Embryonic facial prominence (tissue), 1 donor: ENCODE data around the gene TFPI.
"Not testable (repeated sequence)": the region's sequence is repeated elsewhere in the genome, so short reads cannot be mapped to it uniquely, and the experiment has no call there.

Experiments
- DNase-seq: peaks from one replicate; pipeline ENCODE4 v3.0.0-alpha.2; 2016; ENCODE audit errors: extremely low spot score

The TFPI gene

DNA sequence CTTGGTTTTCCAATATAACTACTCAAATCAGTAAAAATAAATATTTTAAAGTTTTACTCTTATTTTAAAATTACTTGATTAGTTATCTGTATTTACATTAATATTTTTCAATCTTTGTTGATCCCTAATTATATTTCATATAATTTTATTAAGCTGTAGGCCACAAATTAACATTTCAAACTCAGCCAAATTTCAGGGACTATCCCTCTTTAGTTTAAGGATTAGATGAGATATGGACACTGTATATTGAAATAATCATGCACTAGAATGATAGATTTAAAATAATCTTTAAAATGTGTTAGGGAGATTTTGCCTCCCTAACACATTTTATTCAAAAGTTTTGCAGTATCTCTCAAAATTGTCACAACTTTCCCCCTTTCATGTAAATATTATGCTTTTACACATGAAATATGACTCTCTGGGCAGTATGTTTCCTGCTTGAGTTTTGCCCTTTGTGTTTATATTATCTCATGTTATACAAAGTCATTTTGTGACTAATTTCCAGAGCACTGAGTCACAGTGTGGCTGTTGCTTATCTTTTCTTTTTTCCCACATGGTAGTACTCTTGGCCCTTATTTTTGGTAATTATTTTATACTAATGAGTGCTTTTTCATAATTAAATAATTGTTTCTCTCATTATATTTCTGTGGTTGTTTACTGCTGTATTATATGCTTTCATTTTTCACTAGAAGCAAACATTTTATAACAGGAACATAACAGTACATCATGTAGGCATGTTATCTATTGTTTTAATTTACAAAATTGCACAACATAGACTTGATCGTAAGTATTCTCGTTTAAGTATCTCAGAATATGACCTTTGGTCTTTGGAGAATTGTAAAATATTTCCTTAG is 1.2 kb downstream of the TFPI start:
- no peak for DNase-seq

DNA sequence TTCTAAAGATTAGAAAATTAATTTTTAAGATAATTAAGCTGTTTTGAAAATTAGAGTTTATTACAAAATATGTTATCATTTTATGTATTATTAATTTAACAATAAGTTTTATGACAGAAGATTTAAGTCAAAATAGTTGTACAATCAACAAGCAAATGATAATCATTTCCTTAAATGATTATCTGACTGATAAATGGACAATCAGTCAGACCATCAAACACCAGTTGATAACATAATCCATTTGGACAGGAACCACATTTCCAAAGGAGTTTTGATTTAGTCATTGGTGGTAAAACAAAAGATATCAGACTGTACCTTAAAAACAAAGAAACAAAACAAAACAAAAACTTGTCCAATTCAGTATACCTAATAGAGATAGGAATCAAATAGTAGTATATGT is 1.9 kb downstream of the TFPI start:
- no peak for DNase-seq

DNA sequence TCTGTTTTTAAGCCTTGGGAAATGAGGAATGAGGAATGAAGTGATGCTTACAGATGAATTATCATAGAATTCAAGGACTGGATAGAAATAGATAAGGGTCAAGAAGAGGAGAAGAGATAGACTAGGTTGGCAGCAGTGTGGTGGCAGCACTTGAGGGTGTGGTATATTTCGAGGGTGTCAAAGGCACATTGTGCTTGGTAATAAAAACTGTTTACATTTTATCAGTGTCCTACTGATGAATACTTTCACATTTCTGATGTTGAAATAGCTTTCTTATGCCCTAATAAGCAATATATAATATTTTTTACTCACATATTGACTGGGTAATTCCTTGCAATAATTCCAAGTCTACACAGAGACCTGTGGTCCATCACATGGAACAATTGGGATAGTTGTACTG is 3.4 kb downstream of the TFPI start:
- DNase-seq: no peak

DNA sequence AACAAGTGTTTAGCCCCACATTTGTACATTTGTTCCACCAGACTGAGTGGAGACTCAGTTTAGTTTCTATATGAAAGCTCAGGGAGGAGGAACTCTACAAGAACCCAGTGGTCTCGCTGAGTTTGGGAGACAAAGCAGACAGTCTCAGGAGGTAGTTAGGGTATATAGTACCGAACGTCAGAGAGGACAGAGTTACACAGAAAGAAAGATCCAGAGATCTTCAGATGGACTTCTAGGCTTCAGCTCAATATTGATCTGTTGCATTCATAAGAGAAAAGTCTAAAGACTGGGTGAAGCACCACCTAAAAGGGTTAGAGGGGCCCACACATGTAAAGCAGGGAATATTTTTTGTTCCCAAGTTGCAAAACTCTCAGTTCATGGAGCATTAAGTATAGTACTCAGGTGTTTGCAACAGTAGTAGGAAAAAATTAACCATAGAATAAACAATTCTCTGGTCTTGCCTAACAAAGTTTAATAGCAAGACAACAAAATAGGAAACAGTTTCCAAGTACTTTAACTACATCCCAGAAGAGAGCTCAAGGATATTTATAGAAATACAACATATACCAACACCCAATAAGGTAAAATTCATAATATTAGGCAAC is 4.2 kb downstream of the TFPI start:
- no peak for DNase-seq

DNA sequence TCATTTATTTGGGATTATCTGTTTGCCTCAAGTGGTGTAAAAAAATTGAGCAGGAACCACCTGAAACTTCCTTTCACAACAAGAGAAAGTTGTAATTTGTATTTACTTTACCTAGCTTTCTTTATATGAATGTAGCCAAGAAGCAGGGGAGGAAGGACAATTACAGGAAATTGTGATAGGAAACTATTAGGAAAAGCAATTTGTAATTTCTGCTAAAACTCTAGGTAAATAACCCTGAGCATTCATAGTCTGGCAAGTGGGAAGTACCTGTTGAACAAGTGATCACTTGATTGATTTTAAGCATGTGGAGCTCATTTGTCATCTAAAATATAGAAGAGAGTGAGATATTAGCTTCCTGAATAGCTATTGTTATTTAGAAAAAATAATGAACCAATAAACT is 5.0 kb downstream of the TFPI start:
- no peak for DNase-seq

DNA sequence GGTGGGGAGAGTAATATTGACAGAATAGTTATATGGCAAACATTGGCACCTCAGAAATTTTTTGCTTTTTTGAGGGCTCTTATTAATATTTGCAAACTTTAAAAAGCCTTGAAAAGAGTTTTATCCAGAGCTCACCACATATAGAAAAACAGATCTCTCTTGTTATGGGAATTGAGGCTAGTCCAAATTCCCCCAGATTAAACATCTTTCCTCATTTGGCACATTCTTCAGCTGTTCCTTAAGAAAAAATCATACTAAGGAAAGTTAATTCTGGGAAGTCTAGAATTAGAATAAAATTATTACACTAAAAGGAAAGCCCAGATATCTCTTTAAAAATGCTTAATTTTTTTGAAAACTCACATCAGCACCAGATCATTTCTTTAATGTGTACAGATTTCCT is 5.6 kb downstream of the TFPI start:
- no peak for DNase-seq

DNA sequence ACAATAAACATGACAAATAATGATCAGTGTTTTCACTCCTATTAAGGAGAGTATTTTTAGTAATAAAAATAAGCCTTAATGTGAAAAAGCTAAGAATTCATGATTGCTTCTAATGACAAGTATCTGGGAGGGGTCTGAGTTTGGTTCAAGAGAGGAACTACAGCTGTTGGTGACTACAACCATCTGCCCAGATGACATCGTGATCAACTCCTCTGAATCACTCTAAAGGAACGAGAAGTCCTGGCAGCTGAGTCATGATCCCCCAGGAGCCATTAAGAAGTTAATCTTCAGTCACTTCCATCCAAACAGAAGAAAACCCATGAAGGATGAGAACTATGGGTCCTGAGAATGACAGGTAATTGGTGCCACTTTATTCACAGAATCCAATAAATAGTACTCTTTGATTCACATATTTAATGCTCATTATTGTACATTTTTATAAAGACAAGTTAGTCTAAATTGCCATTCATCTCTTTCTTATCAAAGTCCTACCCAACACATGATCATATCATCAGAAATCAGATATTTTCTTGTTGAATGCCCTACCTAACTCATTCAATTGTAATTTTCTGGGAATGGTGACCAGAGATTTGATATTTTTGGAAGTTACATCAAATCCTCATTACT is 6.8 kb downstream of the TFPI start:
- no peak for DNase-seq

DNA sequence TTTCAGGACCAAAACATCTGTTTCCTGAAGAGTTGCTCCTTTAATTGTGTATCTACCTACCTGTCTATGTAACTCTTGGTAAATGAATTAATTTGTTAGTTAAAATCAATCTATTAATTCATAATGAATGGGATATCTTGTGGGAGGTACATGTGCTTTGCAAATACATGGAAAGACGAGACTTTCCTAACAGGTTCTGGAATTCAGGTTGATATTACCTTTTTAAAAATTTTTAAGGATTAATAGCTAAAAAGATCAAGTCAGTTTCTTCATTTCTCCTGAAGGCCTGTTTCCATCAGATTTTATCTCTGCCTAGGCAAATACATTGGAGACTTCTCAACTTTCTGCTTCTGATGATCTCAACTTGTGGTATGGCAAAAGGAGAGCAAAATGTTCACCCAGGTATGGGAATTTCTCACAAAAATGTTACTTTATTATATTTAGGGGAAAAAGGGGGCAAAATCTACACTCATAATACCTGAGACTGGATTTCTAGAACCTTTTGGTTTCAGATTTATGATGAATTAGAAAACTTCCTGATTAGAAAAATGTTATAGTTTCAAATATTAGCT is 7.4 kb downstream of the TFPI start:
- DNase-seq: no peak

DNA sequence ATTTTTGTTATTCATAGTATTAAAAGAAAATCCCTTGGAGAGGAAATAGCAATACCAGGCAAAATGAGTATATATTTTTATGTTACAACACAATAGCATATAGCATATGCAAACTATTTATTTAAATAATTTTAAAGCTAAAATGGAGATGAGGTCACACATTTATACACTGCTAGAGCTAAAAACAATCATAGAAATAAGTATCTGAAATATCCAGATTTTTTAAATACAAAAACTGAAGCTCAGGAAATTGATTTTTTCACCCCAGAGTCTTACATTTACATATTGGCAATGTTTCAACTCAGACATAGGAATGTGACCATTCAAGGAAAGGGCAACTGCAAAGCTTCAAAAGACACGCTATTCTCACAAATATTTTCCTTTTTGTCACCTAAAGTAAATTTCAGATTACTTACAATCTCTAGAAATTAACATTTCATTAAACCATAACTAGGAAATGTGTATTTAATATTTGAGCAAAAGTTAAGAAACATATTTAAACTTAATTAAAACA is 8.9 kb downstream of the TFPI start:
- DNase-seq: no peak

DNA sequence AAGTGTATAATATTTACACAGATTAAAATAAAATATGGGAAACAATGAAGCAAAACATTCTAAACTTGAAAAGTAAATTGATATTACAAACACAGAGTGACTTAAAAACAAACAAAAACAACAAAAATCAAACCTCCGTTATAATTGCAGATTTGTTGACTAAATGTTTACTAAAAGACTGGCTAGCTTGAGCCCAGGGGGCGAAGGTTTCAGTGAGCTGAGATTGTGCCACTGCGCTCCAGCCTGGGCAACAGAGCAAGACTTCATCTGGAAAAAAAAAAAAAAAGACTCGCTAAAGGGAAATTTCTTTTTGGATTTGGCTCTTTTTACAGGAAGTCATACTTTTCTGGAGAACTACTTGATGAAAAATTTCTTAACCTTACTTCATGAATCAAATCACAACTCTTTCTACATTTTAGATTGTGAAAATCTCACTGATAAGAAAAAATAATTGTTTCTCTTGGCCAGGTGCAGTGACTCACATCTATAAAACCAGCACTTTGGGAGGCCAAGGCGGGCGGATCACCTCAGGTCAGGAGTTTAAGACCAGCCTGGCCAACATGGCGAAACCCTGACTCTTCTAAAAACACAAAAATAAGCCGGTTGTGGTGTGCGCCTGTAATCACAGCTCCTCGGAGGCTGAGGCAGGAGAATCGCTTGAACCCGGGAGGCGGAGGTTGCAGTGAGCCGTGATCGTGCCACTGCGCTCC is 9.7 kb downstream of the TFPI start:
- DNase-seq: no peak

DNA sequence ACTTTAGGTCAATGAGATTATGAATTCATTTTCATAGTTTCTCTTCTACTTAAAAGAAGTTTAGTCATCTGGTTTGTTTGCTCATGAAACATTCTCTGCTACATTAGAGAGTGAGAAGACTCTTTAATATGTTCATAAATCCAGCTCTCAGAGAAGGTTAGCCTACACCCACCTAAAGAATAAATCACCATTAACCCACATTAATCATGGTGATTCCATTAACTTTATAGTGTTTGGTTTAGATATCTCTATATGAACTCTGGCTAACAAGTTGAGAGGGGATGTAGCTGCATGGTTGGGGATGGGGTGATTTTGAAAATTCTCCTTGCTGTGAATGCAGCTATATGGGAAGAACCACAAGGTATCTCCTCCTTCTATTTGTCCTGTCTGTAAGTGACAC is 10.7 kb downstream of the TFPI start:
- DNase-seq: no peak

DNA sequence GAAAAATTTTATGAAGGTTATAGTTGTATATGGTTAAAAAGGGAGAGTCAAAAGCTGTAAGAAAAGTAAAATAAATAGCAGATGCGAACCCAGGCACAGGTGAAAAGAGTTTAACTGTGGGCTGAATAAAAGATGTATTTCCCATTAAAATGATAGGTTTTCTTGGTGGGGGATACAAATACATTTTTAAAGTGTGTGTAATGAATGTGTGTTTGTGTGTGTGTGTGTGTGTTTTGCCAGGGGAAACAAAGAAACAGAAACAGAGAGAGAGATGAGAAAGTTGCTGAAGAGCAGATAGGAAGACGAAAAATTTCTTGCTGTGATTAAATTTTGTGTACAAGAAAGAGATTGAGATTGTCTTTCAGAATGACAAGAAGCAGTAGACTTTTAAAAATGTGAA is 12.1 kb downstream of the TFPI start:
- no peak for DNase-seq

DNA sequence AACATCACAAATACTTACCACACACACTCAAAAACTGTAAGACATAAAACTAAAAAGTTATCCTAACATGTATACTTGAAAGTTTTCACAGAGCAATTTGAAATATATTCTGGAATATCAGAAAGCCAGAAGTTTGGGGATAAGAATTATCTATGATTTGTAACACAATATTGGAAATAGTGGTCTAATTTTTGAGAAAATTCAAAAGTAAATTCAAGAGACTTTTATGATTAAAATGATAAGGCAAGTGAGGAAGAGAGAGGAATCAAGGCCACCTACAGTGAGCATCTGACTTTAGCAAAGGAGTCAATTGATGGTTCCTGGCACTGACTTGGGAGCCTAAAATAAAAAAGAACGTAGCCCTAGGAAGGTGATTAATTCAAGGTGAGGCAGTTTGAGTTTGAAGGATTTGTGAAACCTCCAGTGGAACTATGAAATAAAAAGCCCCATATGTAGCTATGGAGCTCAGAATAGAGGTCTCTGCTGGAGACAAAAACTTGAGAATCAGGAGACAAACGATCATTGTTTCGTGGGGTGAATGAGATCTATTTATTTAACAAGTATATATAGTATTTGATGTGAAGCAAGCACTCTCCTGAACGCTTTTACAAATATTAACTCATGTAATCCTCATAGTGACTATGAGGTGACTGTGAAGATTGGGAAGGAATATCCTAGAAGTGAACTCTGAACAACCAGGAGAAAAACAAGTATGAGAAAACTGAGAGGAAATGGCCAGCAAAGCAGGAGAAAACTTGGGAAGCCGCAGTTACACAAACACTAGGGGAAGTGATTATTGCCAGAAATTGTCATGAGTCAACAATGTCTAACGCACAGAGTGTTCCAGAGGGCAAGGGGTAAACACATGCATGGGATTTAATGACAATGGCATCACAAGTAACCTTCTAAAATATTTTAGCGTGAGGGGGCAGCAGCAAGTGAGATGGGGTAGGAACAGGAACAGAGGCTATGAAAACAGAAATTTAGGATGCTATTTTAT is 12.8 kb downstream of the TFPI start:
- DNase-seq: no peak

DNA sequence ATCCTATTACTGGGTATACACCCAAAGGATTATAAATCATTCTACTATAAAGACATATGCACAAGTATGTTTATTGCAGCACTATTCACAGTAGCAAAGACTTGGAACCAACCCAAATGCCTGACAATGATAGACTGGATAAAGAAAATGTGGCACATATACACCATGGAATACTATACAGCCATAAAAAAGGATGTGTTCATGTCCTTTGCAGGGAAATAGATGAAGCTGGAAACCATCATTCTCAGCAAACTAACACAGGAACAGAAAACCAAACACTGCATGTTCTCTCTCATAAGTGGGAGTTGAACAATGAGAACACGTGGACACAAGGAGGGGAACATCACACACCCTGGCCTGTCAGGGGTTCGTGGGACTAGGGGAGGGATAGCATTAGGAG is 16.0 kb downstream of the TFPI start:
- DNase-seq: not testable (repeated sequence)

DNA sequence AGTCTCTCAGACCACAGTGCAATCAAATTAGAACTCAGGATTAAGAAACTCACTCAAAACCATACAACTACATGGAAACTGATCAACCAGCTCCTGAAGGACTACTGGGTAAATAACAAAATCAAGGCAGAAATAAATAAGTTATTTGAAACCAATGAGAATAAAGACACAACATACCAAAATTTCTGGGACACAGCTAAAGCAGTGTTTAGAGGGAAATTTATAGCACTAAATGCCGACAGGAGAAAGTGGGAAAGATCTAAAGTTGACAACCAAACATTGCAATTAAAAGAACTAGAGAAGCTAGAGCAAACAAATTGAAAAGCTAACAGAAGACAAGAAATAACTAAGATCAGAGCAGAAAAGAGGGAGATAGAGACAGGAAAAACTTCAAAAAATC is 18.9 kb downstream of the TFPI start:
- not testable (repeated sequence) for DNase-seq

DNA sequence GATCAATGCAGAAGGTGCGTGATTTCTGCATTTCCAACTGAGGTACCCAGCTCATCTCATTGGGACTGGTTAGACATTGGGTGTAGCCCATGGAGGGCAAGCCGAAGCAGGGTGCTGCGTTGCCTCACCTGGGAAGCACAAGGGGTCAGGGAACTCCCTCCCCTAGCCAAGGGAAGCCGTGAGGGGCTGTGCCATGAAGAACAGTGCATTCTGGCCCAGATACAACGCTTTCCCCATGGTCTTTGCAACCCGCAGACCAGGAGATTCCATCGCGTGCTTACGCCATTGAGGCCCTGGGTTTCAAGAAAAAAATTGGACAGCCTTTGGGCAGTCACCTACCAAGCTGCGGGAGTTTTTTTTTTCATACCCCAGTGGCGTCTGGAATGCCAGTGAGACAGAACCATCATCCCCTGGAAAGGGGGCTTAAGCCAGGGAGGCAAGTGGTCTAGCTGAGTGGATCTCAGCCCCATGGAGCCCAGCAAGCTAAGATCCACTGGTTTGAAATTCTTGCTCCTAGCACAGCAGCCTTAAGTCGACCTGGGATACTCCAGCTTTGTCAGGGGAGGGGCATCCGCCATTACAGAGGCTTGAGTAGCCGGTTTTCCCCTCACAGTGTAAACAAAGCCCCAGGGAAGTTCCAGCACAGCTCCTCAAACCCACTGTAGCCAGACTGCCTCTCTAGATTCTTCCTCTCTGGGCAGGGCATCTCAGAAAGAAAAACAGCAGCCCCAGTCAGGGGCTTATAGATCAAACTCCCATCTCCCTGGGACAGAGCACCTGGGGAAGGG is 21.7 kb downstream of the TFPI start:
- no peak for DNase-seq

DNA sequence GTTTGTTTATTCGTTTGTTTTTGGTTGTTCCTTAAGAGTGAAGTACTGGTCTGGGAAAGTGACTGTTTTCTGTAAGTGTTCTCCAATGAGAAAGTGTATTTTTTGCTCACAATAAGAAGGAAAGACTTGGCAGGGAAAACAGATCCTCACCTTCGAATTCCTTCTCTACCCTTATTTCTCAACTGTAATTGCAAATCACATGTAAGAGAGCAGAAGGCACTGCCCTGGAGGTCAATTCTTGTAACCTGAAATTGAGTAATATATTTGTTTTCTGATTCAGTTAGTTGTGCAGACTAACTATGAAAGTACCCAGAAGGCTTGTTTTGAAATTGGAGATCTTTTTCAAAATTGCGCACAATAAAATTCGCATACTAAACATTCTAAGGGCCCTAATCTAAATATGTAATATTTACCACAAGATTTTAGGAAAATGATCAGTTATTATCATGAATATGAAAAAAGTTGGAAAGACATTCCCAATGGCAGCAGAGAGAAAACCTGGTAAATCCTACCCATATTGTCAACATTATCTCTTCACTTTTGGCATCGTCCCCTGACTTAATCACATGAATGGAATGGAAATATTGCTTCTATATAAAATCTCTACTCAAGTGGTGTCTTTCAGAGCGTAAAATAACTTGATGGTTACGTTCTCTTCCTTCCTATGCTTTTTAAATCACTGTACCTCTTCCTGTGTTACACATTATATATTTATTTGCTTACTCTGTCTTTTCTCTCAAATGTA is 24.1 kb downstream of the TFPI start:
- DNase-seq: no peak

DNA sequence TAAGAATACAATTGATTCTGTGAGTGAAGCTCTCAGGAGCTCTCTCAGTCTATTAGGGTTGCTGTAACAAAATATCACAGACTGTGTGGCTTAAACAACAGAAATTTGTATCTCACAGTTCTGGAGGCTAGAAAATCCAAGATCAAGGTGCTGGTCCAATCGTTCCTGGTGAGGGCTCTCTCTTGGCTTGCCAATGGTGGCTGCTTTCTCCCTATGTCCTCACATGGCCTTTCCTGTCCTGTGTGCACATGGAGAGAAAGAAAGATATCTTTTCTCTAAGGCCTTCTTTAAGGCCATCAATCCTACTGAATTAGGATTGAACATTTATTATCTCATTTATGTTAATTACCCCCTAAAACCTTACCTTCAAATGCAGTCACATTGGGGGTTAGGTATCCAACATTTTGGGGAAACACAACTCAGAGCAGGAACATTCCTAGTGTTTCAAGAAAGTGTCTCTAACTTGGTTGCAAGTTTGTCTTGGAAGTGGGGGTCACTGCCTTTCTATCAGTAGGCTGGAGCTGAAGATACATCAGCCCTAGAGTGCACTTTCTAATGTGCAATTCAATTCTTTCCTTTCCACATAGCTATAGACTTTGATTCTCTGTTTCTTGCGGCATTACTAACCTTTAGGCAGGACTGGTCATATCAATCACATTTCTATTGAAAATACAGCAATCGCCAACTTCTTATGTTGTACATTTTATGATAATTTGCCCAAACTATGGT is 24.8 kb downstream of the TFPI start:
- DNase-seq: no peak
